Posterior cingulate gyrus (tissue), 11 donors: ENCODE data around the gene FCAMR.

Source experiments
- DNase-seq, 10 donors: peaks; one replicate each; pipeline versions ENCODE4 v3.0.0 to v3.0.0-alpha.2; 2020 to 2021; ENCODE audit warnings: mixed read lengths in 3 of 10
- intact Hi-C: fragments of 100-400 bp; cut with DNase I; formaldehyde crosslinking; loops from one replicate; pipeline ENCODE4 v1.15.1; 2023

The FCAMR gene, protein sequence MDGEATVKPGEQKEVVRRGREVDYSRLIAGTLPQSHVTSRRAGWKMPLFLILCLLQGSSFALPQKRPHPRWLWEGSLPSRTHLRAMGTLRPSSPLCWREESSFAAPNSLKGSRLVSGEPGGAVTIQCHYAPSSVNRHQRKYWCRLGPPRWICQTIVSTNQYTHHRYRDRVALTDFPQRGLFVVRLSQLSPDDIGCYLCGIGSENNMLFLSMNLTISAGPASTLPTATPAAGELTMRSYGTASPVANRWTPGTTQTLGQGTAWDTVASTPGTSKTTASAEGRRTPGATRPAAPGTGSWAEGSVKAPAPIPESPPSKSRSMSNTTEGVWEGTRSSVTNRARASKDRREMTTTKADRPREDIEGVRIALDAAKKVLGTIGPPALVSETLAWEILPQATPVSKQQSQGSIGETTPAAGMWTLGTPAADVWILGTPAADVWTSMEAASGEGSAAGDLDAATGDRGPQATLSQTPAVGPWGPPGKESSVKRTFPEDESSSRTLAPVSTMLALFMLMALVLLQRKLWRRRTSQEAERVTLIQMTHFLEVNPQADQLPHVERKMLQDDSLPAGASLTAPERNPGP

DNA sequence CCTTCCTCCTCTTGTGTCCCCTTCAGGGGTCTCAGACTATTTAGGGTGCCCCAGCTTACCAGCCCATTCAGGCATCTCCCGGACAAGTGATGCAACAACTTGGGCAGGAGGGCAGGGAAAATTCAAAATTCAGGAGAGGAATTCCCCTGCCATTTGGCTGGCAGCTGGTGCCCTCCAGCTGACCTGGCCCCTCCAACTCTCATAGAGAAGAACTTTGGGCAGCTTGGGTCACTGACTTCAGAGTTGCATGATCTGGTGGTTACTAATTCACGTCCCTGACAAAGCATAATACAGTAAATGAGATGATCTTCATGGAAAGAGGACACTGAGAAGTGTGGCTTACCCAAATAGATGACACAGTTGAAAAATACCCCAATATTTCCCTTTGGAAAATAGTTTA lies at the start of gene FCAMR:
Gene FCAMR, minus strand, starts transcription at position 15 of the 400 bp plus-strand sequence. CDS start 335 bp downstream, outside the sequence.
- DNase-seq = no peak
- intact Hi-C loops = no loop called here

DNA sequence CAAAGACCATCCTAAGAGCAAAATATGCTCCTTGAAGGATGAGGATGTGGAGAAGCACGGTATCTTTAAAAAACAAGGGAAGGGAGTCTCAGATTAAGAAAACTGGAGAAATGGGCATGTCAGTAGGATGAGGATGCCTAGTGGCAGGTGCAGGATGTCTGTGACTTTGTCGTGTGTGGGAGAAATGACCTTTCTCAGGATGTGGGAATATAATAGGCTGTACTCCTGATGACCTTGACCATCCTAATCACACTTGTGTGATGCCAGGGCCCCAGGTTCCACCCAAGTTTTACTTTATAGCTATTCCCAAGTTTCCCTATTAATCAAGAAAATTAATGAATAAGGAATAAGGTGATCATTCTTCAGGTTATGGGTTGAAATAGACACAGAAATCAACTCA lies 49.4 kb upstream of the FCAMR start:
- intact Hi-C loops = no loop called here
- no peak for DNase-seq

DNA sequence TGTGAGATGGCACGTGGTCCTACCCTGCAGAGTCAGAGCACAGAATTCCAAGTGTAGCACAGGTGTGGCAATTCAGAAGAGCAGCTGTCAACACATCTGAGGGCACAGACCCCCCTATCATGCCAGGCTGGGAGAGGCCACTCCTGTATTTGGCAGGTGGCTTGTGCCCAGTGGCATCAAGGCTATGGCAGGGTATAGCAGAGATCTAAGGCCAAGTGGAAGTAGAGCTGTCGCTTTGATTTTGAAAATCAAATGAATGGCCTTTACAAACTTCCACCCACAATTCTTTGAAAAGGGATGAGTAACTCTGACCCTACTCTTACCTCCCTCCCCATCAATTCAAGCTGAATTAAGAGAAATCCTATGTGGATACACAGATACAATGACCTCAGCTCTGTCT lies 48.9 kb upstream of the FCAMR start:
- DNase-seq = no peak
- intact Hi-C loops = no loop called here

DNA sequence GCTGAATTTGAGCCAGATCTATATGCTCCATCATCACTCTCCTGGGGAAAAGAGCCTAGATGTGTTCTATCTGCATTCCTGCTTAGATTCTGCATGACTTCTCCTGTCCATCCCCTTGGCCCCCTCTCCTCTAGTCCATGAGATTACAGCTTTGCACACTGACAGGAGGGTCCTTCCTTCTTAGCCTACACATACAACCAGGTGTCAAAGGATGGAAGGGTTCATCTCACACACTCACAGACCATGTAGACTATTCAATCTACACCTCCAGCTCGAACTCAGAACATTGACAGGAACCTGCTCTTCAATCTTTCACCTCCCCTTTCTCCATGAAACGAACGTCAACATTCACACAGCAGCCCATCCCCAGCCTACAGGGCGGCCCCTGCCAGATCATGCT lies 48.4 kb upstream of the FCAMR start:
- intact Hi-C loops = no loop called here
- DNase-seq = no peak

DNA sequence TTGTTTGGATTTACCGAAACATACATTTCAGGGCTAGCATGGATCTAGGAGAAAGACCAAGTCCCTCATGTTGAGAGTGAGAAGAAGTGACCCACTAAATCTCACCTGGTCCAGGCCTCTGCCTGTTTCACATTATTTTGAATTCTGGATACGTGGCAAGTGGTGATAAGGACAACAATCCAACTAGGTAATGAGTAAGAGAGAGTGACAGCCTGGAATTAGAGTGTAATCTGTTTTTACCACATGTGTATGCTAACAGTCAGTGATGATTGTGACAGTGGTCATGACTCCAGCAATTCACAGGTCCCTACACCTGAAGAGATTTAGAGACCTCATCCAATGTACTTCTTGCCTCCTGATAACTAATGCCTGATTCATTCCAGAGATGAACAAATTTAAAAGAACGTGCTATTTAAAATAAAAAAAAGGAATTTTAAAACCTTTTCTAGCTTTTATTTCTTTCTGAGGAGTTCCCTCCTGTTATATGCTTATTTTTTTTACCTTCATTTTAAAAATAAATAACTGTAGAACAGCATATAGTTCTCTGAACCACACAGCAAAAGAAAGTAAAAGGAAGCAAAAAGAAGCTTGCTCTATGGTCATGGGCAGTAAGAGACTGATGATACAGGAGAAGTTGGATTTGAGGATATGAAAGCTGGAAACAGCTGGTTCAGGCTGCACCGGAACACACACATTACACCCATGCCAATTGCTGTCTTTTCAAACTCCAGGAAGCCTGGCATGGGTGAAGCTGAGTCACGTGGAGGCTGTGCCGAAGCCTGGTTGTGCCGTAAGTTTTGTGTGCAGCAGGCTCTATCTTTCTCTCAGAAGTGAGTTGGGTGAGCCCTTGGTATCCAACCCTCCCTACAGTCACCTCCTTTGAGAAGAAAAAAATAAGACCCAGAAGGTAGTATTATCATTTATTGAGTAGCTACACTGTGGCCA lies 47.6 kb upstream of the FCAMR start:
- peak in 3 of 10 donors; percentile 21 to 27 (median 24) for DNase-seq
- intact Hi-C loops = no loop called here

DNA sequence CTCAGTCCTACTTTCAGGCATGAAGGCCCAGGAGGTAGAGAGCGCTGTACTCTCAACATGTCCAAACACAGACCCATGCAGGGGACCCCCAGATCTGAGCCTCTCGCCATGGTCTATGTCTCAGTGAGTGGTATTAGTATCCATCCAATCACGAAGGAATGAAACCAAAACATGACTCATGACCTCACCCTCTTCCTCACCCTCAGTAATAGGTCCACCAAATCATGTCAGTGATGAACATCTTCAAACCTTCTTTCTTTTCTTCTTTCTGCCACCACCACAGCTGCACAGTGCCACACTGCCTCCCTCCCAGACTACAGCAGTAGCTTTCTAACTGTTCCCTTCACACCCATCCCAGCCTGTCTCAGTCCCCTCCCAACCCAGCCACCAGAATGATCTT lies 45.5 kb upstream of the FCAMR start:
- intact Hi-C loops = no loop called here
- DNase-seq = no peak

DNA sequence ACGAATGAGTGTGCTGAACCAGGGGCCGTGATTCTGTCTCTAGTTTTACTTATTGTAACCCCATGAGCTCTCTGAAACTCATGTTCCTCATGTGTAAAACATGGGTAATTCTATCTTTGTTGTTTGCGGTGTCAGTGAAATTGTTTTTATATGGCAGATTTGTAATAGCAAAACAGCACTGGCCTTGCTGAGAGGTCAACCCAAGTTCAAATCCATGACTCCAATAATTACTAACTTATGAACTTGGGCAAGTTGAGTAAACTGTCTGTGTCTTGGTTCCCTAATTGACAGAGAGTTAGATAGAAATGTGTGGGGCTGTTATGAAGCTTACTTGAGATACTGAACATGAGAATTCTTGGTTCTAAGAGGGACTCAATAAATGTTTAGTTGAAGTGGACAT lies 44.5 kb upstream of the FCAMR start:
- intact Hi-C loops = no loop called here

DNA sequence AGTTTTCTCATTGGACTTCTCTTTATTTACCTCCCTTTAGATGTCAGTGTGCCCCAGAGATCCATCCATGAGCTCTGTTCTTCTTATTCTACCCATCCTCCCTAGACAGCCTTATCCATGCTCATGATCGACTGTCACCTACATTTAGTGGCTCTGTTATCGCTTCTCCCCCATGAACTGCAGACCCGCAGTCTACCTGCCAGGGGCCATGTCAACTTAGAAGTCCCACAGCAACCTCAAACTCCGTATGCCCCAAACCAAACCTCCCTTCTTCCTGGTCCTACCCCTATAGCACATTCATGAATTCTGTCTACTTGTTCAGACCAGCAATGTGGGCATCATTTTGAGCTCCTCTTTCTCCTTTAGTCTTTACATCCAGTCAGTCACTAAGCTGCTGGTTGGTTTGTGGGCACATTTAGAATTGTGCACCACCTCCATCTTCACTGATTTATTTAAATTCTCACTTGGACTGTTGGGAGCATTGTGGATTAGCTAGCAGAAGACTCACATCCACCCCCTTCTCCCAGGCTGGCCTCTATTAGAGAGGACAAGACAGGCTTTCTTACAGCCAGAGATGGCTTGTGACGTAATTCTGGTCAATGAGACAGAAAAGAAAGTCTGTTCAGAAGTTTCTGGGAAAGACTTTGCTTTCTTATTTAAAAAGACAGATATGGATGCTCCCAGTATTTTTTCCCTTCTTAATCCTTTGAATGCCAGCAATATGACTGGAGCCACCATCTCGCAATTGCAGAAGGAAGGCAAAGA lies 43.2 kb upstream of the FCAMR start:
- DNase-seq = no peak
- intact Hi-C loops = no loop called here

More for the DNA sequence above, 44.5 kb upstream of the FCAMR start:
- DNase-seq = no peak

DNA sequence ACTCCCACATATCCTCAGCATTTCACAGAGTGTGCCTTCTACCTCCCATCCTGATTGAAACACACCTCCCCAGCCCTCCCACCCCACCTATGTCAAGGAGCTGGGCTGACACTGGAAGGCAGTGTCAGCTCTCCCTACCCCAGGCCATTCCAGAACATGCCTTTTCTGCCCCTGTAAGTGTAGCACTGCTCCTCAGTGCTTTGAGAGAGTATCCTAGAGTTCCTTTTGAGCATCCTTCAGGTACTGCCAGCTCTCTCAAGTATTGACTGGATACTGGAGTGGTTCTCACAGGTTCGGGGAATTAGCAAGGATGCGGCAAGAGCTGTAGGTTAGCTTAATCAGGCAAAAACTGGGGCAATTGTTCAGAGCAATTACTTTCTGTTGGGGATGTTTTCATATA lies 40.5 kb upstream of the FCAMR start:
- intact Hi-C loops = no loop called here

DNA sequence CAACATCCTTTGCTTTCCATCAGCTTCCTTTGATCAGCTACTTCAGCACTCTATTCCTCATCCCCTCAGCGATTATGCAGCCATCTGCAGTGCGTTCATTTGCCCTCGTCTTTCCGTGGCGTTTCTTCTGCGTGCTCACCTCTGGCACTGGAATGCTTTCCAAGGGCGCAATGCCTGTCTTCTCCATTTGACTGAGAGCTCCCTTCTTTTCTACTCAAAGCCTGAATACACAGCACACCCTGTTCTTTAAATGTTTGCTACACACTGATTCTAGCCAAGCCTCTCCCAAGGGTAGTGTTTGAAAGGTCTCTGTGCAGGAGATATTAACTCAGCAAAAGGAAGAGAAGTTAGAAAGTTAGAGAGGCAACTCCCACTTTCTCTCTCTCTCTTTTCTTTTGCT lies 39.7 kb upstream of the FCAMR start:
- intact Hi-C loops = no loop called here
- DNase-seq = no peak

More for the DNA sequence above, 40.5 kb upstream of the FCAMR start:
- DNase-seq = no peak

DNA sequence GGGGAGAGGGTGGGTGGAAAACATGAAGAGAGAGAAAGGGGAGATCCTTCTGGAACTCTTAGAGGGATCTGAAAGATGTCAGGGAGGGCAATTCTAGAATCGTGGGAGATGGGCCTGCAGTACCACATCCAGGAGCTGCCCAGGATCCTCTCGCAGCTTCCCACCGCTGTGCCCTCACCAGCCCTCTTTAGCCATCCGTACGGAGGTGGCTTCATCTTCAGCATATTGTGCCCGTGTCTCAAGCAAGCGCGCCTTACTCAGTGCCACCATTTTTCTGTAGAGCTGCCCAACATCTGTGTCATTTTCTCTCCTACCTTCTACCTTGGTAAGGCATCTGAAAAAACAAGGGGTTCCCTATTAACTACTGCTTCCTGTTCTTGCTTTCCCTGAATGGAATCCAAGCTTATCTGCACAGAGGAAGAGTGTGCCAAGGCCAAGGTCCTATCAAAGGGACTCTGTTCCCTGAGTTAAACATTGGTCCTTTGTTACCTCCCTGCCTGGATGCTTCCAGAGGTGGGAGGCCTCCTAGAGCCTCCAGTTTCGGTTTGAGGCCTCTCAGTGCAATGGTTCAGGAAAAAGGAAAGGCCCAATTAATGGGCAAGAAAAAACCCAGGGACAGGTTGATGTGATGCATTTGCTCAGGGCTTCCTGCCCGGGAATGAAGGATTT lies 39.1 kb upstream of the FCAMR start:
- intact Hi-C loops = no loop called here
- DNase-seq = no peak

DNA sequence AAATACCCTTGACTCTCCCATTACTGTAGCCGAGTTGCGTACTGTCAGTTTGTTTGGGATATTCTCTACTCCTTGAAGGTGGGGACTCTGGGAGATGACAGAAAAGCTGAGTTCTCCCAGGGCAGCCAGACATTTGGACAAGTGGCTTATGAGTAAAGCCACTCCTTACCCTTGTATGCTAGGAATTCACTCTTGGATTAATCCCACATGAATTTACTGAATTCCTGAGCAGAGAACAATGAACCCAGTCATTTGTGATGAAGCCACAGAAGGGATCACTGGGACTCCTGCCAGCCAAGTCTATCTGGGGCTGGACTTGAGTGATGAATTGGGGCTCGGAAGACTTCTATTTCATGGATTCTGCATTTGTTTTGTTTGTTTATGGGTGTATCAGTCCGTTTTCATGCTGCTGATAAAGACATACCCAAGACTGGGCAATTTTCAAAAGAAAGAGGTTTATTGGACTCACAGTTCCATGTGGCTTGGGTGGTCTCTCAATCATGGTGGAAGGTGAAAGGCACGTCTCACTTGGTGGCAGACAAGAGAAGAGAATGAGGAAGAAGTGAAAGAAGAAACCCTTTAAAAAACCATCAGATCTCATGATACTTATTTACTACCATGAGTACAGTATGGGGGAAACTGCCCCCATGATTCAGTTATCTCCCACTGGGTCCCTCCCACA lies 37.2 kb upstream of the FCAMR start:
- no peak for DNase-seq
- intact Hi-C loops = no loop called here

DNA sequence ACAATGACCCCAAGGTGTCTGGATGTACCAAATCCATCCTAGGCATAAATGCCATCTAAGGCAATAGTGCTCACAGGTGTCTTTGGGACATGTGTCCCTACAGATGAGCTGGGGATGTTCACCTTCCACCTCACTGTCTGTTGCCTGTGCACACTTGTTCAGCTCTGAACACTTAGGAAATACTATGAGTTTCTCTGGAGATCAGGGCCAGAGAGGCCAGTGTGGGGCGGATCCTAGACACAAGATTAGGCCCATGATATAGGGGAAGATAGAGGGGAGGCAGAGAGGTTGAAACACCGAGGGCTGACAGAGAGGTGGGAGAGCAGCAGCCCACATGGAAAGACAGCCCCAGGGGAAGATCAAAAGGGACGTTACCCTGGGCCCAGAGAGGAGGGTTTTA lies 36.7 kb upstream of the FCAMR start:
- no peak for DNase-seq
- intact Hi-C loops = no loop called here

DNA sequence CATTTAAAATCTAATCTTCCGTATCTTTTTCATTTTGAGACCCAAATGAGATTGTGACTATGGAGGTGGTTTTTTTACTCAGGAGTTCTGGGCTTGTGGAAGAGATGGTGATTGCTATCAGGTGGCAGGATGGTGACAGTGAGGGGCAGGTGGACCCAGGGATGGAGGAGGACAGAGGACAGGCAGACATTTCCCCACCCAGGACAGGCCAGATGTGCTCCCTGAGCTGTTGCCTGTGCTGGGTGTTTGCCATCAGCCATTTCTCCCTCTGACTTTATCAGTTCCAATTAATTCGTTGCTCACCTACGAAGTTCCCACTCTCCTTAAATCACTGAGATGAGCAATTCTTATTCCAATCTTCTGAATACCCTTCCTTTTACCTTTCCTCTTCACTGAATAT lies 35.8 kb upstream of the FCAMR start:
- no peak for DNase-seq
- intact Hi-C loops = no loop called here

DNA sequence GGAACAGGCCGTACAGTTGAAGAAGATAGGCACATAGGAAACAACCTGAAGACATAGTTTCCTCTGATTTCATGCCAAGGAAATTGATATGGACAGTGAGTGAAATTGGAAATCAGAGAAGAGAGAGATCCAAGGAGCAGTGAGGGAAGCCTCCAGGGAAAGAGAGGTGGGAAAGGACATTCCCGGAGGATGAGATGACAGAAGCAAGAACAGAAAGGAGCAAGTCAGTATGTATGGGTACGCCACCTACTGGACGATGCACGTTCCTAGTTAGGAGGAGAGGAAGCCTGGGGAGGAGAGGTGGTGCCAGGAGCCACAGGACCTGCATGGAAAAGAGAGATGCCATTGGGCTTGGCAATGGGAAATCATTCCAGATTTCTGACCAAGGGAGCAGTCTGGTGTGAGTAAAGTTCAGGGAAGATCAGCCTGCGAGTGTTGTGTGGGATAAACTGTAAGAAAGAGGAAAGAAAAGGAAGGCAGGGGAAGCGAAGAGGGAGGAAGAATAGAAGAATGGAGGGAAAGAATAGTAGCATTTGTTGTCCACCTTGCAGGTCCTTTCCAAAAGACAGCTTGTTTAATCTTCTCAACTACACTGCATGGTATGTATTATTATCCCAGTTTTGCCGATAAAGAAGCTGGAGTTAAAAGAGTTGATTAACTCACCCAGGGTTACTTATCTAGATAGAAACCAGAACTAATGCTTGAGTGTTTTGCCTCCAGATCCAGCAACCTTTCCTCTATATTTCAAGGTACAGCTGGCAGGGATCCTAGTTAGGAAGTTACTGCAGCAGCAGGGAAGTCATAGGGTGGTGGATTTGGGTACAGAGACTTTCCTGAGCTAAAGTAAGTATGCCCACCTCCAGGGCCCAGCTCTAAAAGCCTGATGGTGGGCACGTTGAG lies 34.9 kb upstream of the FCAMR start:
- DNase-seq = peak in 4 of 10 donors; percentile 27 to 36 (median 34)
- intact Hi-C loops = no loop called here

DNA sequence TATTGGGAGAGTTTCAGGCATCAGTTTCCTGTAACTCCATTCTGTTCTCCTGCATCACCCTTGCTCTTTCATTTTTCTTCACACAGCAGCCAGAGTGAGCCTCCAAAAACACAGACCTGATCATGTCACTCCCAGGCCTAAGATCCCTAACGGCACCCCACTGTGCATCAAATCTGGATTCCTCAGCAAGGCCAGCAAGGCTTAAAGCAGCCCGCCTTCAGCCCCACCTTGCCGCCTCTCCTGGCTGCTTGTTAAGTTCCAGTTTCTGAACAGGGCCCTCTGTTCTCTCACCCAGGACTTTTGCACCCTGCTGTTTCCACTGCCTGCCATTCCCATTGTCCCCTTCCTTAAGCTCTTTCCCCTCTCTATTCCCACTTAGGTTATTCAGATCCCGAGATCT lies 33.0 kb upstream of the FCAMR start:
- intact Hi-C loops = no loop called here
- no peak for DNase-seq

DNA sequence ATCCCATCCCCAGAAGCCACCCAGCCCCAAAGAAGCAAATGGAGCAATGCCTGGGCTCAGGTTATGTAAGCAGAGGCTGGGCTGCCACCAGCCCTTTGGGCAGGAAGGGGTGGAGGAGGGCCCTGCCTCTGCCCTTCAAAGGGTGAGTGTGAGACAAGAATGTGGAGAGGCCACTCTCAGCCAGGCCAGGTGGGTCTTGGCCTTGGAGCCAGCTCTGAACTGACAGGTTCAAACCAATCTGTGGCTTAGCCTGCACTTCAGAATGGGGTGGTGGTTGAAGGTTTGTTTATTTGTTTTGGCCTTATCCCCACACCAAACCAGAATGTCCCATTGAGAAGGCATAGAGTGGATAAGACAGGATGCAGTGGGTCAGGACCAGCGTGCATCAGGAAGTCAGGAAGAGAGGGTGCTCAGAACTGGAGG lies 32.5 kb upstream of the FCAMR start:
- DNase-seq = no peak
- intact Hi-C loops = no loop called here

DNA sequence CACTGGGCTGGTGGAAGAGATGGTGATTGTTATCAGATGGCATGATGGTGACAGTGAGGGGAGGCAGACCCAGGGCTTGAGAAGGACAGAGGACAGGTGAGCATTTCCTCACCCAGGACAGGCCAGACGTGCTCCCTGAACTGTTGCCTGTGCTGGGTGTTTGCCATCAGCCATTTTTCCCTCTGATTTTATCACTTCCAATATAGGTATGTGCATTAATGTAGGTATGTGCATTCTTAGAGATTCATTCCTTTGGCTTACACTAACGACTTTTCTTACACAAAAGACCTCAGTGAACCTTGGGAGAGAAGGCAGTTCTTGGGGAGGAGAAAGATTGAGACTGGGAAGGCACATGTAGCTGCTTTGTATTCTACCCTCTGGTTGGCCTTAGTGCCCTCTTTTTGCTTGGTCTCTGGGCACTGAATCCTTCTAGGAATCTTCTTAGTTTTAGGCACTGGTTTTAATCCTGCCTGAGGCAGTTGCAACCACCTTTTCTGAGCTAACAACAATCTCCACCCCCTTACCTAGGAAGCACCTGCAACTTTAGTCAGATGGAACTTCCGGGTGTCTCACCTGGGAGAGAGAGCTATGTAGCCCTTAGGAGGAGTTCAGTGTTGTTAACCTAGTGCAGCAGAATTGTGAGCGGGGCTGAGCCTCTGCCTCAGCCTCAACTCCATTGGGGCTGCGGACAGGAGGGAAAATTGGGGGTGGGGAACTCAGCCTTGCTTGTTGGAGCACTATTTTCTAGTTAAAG lies 31.4 kb upstream of the FCAMR start:
- intact Hi-C loops = no loop called here
- DNase-seq = no peak
